GM21619 (cell line): ENCODE measurements around the gene RIT2.

Experiments
- ATAC-seq: cut with Tn5 transposase; IDR thresholded peaks from one replicate; pipeline ENCODE4 v1.9.1; 2021; ENCODE audit not compliant: unreplicated experiment

Gene RIT2

DNA sequence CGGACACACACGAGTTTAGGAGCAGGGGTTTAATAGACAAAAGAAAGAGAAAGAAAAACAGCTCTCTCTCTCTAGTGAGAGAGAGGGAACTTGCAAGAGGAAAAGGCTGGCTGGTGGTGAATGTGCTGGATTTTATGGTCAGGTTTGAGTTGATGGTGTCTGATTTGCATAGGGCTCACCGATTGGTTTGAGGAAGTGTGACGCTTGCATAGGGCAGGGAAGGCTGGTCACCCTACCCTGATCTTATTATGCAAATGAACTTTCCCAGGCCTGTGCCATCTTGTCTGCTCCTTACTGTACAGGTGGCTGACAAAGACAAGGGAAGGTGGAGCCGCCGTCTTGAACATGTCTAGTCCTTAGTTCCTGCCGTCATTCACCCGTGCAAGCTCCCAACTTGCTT, 408.9 kb downstream of the RIT2 start:
- ATAC-seq = no peak

DNA sequence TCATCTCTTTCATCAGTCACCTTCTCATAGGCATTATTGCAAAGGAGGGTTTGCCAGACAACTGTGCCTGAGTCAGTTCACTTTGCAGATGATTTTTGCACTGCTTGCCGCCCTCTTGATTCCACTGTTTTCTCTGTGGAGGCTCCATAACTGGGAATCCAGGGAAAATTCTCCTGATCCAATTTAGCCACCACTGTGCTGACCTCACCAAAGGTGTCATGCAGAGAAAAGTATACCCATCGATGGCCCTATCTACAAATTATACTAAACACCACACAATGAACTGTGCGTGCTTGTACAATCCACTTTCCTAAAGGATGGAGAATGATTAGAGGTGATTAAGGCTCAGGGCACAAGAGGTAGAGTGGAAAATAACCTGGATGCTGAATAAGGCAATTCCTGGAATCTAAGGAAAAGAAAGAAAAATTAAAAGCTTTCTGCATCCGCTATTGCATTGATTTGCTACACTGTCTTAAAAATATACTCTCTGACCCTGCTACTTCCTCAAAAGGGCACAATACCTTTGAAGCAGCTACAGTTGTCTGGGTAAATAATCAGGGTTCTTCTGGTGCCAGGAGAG, 409.4 kb downstream of the RIT2 start:
- ATAC-seq = no peak
